ENCODE measurements around the gene CRTAC1.

The CRTAC1 gene

DNA sequence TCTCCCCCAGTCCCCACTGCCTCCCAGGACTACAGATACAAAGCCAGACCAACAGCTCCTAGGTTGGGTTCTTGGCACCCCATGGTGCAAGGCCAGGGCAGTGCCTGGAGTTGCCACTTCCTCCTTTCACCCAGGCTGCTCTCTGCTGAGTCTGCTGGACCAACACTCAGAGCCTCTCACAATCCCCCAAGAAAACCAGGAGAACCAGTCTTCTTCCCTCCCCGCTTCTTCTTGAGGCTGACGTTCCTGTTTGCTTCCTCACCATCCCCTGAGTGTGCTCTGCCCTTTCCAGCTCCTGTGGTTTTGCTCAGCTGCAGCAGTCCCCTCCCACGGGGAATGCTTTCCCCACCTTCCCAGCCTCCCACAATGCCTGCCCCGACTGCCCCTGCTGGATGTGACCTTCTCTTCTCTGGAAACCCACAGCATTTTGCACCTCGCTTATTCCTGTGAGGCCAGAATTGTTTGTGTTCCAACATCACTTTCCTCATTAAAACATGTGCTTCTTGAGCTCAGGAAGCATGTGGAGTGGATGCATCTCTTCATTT is 90.9 kb downstream of the CRTAC1 start:
- TF ChIP-seq, protein P1, sequence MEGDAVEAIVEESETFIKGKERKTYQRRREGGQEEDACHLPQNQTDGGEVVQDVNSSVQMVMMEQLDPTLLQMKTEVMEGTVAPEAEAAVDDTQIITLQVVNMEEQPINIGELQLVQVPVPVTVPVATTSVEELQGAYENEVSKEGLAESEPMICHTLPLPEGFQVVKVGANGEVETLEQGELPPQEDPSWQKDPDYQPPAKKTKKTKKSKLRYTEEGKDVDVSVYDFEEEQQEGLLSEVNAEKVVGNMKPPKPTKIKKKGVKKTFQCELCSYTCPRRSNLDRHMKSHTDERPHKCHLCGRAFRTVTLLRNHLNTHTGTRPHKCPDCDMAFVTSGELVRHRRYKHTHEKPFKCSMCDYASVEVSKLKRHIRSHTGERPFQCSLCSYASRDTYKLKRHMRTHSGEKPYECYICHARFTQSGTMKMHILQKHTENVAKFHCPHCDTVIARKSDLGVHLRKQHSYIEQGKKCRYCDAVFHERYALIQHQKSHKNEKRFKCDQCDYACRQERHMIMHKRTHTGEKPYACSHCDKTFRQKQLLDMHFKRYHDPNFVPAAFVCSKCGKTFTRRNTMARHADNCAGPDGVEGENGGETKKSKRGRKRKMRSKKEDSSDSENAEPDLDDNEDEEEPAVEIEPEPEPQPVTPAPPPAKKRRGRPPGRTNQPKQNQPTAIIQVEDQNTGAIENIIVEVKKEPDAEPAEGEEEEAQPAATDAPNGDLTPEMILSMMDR (conservative IDR thresholded peaks at IDR 0.05; ENCODE audit: low read depth, low read length), result no peak

DNA sequence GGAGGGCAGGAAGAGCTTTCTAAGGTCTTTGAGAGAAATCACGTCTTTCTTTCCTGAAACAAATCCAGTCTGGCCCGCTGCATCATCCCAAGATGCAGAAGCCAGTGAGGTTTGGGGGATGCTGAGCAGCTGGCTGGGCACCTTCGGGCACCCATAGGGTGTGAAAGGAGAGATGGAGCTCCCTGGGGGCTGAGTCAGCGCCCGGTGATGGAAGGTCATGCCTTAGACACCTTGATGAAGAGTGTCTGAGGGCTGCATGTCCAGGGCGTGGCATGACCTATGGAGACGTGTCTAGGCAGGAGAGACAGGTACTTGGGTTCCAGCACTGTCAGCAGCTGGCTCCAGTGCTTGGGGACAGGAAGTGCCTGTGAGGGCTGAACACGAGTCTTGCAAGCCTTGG is 92.5 kb downstream of the CRTAC1 start:
- no peak overlapping the region for H3K4me3 ChIP-seq (ENCODE audit: low read depth, low read length)
- DNase-seq (ENCODE audit: low read depth), result no peak
- TF ChIP-seq, protein P1 (conservative IDR thresholded peaks at IDR 0.05; ENCODE audit: low read depth, low read length), result no peak

More for the DNA sequence above, 90.9 kb downstream of the CRTAC1 start:
- H3K4me3 ChIP-seq (ENCODE audit: low read depth, low read length), result no peak overlapping the region
- no peak for DNase-seq (ENCODE audit: low read depth)

DNA sequence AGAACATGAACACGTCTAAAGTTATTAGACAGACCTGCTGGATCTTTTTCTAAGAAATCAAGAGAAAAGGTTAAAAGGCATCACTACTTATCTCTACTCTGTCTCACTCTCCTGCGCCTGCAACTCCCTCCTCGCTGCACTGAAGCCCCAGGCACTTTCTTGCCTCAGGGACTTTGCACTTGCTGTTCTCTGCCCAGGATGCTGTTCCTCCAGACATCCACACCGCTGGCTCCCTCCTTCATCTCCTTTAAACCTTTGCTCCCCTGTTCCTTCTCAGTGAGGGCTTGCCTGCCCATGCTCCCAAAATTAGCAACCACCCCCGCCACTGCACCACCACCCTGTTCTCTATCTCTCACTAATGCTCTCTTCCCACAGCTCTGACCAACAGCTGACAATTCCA is 93.4 kb downstream of the CRTAC1 start:
- DNase-seq (ENCODE audit: low read depth), result no peak
- H3K4me3 ChIP-seq (ENCODE audit: low read depth, low read length), result no peak overlapping the region
- TF ChIP-seq, protein P1 (conservative IDR thresholded peaks at IDR 0.05; ENCODE audit: low read depth, low read length), result no peak

DNA sequence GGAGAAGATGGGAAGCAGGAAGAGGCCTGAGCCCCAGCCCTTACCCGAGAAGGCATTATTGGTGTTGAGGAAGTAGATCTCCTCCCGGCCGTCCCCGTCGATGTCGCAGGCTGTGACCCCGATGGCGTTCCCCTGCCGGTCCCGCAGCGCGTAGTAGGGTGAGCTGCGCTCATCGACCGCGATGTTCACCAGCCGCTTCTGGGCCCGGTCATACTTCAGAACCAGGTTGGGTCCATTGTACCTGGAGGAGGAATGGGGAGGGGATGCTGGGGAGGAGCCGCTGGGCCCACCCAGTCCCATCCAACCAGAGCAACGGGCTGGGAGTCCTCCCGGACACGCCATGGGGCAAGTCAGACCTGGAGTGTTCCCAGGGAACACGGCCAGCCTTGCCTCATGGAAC is 94.3 kb downstream of the CRTAC1 start:
- no peak for DNase-seq (ENCODE audit: low read depth)
- TF ChIP-seq, protein P1 (conservative IDR thresholded peaks at IDR 0.05; ENCODE audit: low read depth, low read length), result no peak
- H3K4me3 ChIP-seq (ENCODE audit: low read depth, low read length), result no peak overlapping the region

DNA sequence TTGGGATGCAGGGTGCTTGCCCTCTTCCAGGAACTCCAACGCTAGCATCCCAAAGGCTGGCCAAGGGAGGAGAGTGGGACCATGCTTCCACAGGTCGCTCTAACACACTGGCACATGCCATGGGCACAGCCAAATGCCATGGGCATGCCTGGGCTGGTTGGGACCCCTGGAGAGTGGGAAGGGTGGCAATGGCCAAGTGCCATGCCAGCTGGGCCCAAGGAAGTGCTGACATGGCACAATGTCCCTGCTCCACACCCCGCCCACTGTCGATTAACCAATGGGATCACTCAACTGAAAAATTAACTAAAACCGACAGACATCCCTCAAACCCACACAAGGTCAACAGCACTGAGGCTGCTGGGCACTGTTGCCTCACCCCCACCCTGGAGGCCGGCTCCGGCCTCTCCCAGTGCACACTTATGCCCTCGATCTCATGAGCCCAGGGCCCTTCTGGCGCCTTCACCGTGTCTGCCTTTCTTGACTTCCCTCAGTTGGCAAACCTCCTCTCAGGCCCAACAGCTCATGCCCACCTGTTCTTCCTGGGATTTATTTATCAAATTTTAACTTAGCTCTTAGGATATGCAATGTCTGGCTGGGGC is 97.4 kb downstream of the CRTAC1 start:
- TF ChIP-seq, protein P1 (conservative IDR thresholded peaks at IDR 0.05; ENCODE audit: low read depth, low read length), result no peak
- no peak overlapping the region for H3K4me3 ChIP-seq (ENCODE audit: low read depth, low read length)
- DNase-seq (ENCODE audit: low read depth), result no peak

DNA sequence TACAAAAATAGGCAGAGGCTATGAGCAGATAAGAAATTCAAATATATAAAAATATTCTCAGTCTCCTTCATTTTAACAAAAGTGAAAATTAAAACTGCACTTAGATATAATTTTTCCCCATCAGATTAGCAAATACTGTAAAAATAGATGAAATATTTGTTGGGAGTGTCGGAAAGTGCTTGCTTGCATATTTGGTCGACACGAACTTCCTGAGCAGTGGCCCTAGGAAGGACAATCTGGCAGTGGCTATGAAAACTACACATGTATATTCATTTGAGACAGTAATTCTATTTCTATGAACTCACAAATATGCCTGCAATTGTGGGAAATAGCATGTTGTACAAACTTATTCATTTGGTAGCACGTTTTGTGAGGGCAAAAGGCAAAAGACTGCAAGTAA is 99.4 kb downstream of the CRTAC1 start:
- DNase-seq (ENCODE audit: low read depth), result no peak
- no peak overlapping the region for H3K4me3 ChIP-seq (ENCODE audit: low read depth, low read length)
- TF ChIP-seq, protein P1 (conservative IDR thresholded peaks at IDR 0.05; ENCODE audit: low read depth, low read length), result no peak

DNA sequence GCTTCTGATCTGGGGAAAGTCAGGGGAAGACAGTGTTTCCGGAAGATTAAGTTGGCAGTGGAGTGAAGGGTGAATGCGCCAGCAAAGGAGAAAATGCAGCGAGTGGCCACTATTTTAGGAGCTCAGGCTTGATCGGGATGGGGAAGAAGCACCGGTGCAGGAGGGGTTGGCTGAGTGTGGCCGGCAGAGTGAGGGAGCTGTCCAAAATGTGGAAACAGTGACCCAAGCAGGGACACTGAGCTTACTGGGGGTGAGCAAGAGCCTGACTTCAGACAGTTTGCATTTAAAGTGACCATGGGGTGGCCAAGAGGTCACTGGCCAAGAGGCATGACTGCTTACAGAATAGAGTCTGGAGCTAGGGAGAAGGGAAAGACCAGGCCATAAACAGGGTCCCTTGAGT is 101.5 kb downstream of the CRTAC1 start:
- TF ChIP-seq, protein P1 (conservative IDR thresholded peaks at IDR 0.05; ENCODE audit: low read depth, low read length), result no peak
- H3K4me3 ChIP-seq (ENCODE audit: low read depth, low read length), result no peak overlapping the region
- DNase-seq (ENCODE audit: low read depth), result no peak
